B cell (primary cell): ENCODE measurements around the gene PTPRT. TPM values are rescaled to one million over a fixed set of nuclear protein-coding genes. Genes with fewer than 3 reads are reported as not detected.

Source experiments
- ATAC-seq: fragments of 200-7000 bp; cut with Tn5 transposase; one replicate; pipeline ENCODE4 v1.10.0; 2021; ENCODE audit warnings: low read depth, mild to moderate bottlenecking, moderate number of reproducible peaks, moderate library complexity
- CTCF ChIA-PET: fragments of 350-600 bp; sonication (Branson Sonifier 250); formaldehyde crosslinking; loops from one replicate; lab custom pipeline; 2021; ENCODE audit warnings: antibody characterized with exemption, inconsistent platforms; lab: Charles Lee
- POLR2A ChIA-PET: fragments of 350-600 bp; sonication (Branson Sonifier 250); formaldehyde crosslinking; loops from one replicate; lab custom pipeline; 2021; ENCODE audit warnings: antibody characterized with exemption; lab: Charles Lee
- DNase-seq: peaks from one replicate; pipeline ENCODE4 v3.0.0; 2013
- H2AFZ ChIP-seq: 2 replicates; pipeline ENCODE4 v1.6.1; 2012; ENCODE audit warnings: mild to moderate bottlenecking, low read depth, low read length; ENCODE audit not compliant: insufficient read depth, poor library complexity, severe bottlenecking
- H3K27ac ChIP-seq, 2 donors: 1 replicate in 1 of 2; 2 replicates in 1 of 2; pipeline ENCODE4 v1.5.1; 2012 to 2013; ENCODE audit warnings: low read length in 2 of 2, mild to moderate bottlenecking in 2 of 2, moderate library complexity in 1 of 2
- H3K27me3 ChIP-seq, 4 experiments: fragments of 200-600 bp in 1 of 4; sonication (generic) in 1 of 4; replicated peaks in 1 of 4; 1 replicate in 2 of 4; 2 replicates in 2 of 4; pipeline versions ENCODE4 v1.6.1 to v1.7.0; 2013 to 2016; ENCODE audit warnings: low read length in 3 of 4, mild to moderate bottlenecking in 2 of 4, mixed read lengths in 1 of 4, moderate library complexity in 1 of 4; ENCODE audit not compliant: insufficient read depth in 4 of 4, control insufficient read depth in 3 of 4; ENCODE audit errors: control extremely low read depth in 1 of 4
- H3K36me3 ChIP-seq, 2 experiments: replicated peaks in 1 of 2; 1 replicate in 1 of 2; 2 replicates in 1 of 2; pipeline versions ENCODE4 v1.6.1 to v1.7.1; 2013; ENCODE audit warnings: low read length in 1 of 2; ENCODE audit not compliant: insufficient read depth in 2 of 2, control insufficient read depth in 1 of 2; ENCODE audit errors: control extremely low read depth in 1 of 2, extremely low read depth in 1 of 2
- H3K4me1 ChIP-seq, 2 donors: fragments of 200-600 bp in 1 of 2; sonication (generic) in 1 of 2; 1 replicate in 1 of 2; 2 replicates in 1 of 2; pipeline versions ENCODE4 v1.5.1 to v1.6.1; 2013 to 2017; ENCODE audit warnings: low read length in 2 of 2; ENCODE audit not compliant: control insufficient read depth in 2 of 2, insufficient read depth in 2 of 2
- H3K4me2 ChIP-seq: replicated peaks from 2 replicates; pipeline ENCODE3; 2012; ENCODE audit warnings: mild to moderate bottlenecking, low read depth, low read length; ENCODE audit not compliant: poor library complexity, severe bottlenecking
- H3K4me3 ChIP-seq, 5 experiments: fragments of 200-600 bp in 1 of 5; sonication (generic) in 1 of 5; 1 replicate in 3 of 5; 2 replicates in 2 of 5; pipeline versions ENCODE4 v1.5.1 to v1.7.0; 2011 to 2016; ENCODE audit warnings: low read length in 4 of 5, mild to moderate bottlenecking in 4 of 5, low read depth in 2 of 5, control low read depth in 1 of 5, moderate library complexity in 1 of 5; ENCODE audit not compliant: insufficient read depth in 1 of 5; ENCODE audit errors: control extremely low read depth in 1 of 5, extremely low read depth in 1 of 5
- H3K79me2 ChIP-seq: fragments of 200-600 bp; sonication (generic); one replicate; pipeline ENCODE4 v1.6.0; 2016; ENCODE audit warnings: low read length; ENCODE audit not compliant: control insufficient read depth, insufficient read depth
- H3K9ac ChIP-seq: fragments of 200-600 bp; sonication (generic); 2 replicates; pipeline ENCODE4 v1.6.1; 2017; ENCODE audit warnings: mild to moderate bottlenecking, low read length, moderate library complexity
- H3K9me3 ChIP-seq, 3 donors: one replicate each; pipeline versions ENCODE4 v1.6.1 to v1.7.1; 2013; ENCODE audit warnings: low read length in 2 of 3; ENCODE audit not compliant: control insufficient read depth in 2 of 3, insufficient read depth in 1 of 3; ENCODE audit errors: control extremely low read depth in 1 of 3
- H4K20me1 ChIP-seq: 2 replicates; pipeline ENCODE4 v1.6.0; 2012; ENCODE audit warnings: mild to moderate bottlenecking, low read length; ENCODE audit not compliant: insufficient read depth, control insufficient read depth, poor library complexity, severe bottlenecking
- H3K27ac Mint-ChIP-seq: one replicate; pipeline ENCODE4 v1.8.0; 2021; ENCODE audit warnings: mixed read lengths
- H3K27me3 Mint-ChIP-seq: one replicate; pipeline ENCODE4 v1.8.0; 2021; ENCODE audit warnings: mixed read lengths
- H3K4me1 Mint-ChIP-seq: one replicate; pipeline ENCODE4 v1.8.0; 2021; ENCODE audit warnings: mixed read lengths
- H3K4me3 Mint-ChIP-seq: one replicate; pipeline ENCODE4 v1.8.0; 2021; ENCODE audit warnings: mixed read lengths
- H3K9me3 Mint-ChIP-seq: one replicate; pipeline ENCODE4 v1.8.0; 2022; ENCODE audit warnings: mixed read lengths; ENCODE audit not compliant: insufficient read depth
- CTCF ChIP-seq: fragments of 200-600 bp; IDR thresholded peaks from one replicate; pipeline ENCODE4 v1.8.0; 2022; ENCODE audit warnings: antibody characterized with exemption, mild to moderate bottlenecking
- EZH2 ChIP-seq: IDR thresholded peaks from 2 replicates; pipeline ENCODE4 v1.6.1; 2012; ENCODE audit warnings: borderline replicate concordance, low read depth, mild to moderate bottlenecking, moderate library complexity, low read length; ENCODE audit not compliant: insufficient read depth, poor library complexity, severe bottlenecking
- WGBS: methylation state at CpG from one replicate; pipeline ENCODE4 v1.1.5; 2013; ENCODE audit warnings: missing lambda C conversion rate; ENCODE audit not compliant: insufficient coverage; 5-methylcytosine and 5-hydroxymethylcytosine counted together
- intact Hi-C: fragments of 100-400 bp; cut with micrococcal nuclease; formaldehyde crosslinking; loops from one replicate; pipeline ENCODE4 v1.10.0; 2022
- polyA plus RNA-seq: library from polyadenylated mRNA; depleted of rRNA; stranded (reverse); fragments of >200 nt; gene quantifications from 2 replicates; pipeline ENCODE4 v1.2.3, GENCODE V29; 2012
- total RNA-seq, 2 donors: library from RNA; stranded (reverse); fragments of 120-200 nt in 1 of 2; gene quantifications; 1 replicate in 1 of 2; 2 replicates in 1 of 2; pipeline versions ENCODE4 v1.2.3 to v1.2.4, GENCODE V29; 2013 to 2022

PTPRT gene
- total and polyA plus RNA-seq, 2 donors (not counting 1 experiment from before 2014, with no cell fraction given): not detected

GRCh38 chr20:42611423-42611822, 578.3 kb downstream of the PTPRT start:
- ChIA-PET CTCF (no interaction called here), POLR2A (no interaction called here)
- Histone ChIP-seq H3K27ac (no peak overlapping the region), H3K9ac (no peak overlapping the region), H3K79me2 (no peaks in the 10 kb centered on the region), H3K9me3 (peaks cover 0 to 12% (median 0%) of the 10 kb centered on the region in 3 donors), H3K27me3 (no peaks in the 10 kb centered on the region), H3K36me3 (no peaks in the 10 kb centered on the region), H3K4me1 (no peaks in the 10 kb centered on the region), H3K4me2 (no peak overlapping the region), H2AFZ (no peak overlapping the region), H4K20me1 (no peaks in the 10 kb centered on the region), H3K4me3 (no peak overlapping the region)
- Mint-ChIP-seq H3K27ac (no peak overlapping the region), H3K9me3 (peaks cover 7% of the 10 kb centered on the region), H3K4me1 (no peaks in the 10 kb centered on the region), H3K27me3 (no peaks in the 10 kb centered on the region), H3K4me3 (no peak overlapping the region)
- 85% methylated on average over 4 of the region's 4 CpGs for WGBS
- no peak for DNase-seq
- intact Hi-C loops: no loop called here
- ATAC-seq: no peak
- TF ChIP-seq CTCF (no peak), EZH2 (no peak)

- ATAC-seq (no peak), DNase-seq (no peak)
- ChIA-PET CTCF (no interaction called here), POLR2A (interaction anchor here (0.7 kb wide), 1 partner anchor 141 kb away, joined by 9 read pairs; no protein-coding TSS in a partner anchor)
- Histone ChIP-seq H3K4me2 (no peak overlapping the region), H3K9me3 (peaks cover 0 to 12% (median 0%) of the 10 kb centered on the region in 3 donors), H4K20me1 (no peaks in the 10 kb centered on the region), H3K36me3 (no peaks in the 10 kb centered on the region), H3K27ac (no peak overlapping the region), H2AFZ (no peak overlapping the region), H3K79me2 (no peaks in the 10 kb centered on the region), H3K9ac (no peak overlapping the region), H3K27me3 (no peaks in the 10 kb centered on the region), H3K4me3 (no peak overlapping the region), H3K4me1 (no peaks in the 10 kb centered on the region)
- peaks cover 7% of the 10 kb centered on the region for H3K9me3 Mint-ChIP-seq
- no peak for TF ChIP-seq EZH2
- TF ChIP-seq CTCF: no peak
- no peak overlapping the region for H3K27ac Mint-ChIP-seq
- no peaks in the 10 kb centered on the region for H3K27me3 Mint-ChIP-seq
- intact Hi-C loops: no loop called here
- no CpG with 5 or more reads among the region's 4 CpGs for WGBS
- H3K4me1 Mint-ChIP-seq: no peaks in the 10 kb centered on the region
- H3K4me3 Mint-ChIP-seq: no peak overlapping the region
Measured at GRCh38 chr20:42610070-42610469, 579.6 kb downstream of the PTPRT start.
